Bronchial epithelial cell (primary cell): ENCODE data around the gene SFRP5. TPM values are rescaled to one million over a fixed set of nuclear protein-coding genes. Genes with fewer than 3 reads are reported as not detected.

Source experiments
- DNase-seq: peaks from one replicate; pipeline ENCODE4 v3.0.0-alpha.2; 2010; ENCODE audit warnings: low read depth
- FAIRE-seq: peaks from 2 replicates; lab custom pipeline; 2011; peaks lifted over from hg19 to GRCh38; lab: Jason Lieb, UNC
- H3K27me3 ChIP-seq: 2 replicates; pipeline ENCODE4 v1.5.1; 2011; ENCODE audit warnings: low read length; ENCODE audit not compliant: control insufficient read depth, insufficient read depth
- H3K36me3 ChIP-seq: 2 replicates; pipeline ENCODE4 v1.5.1; 2011; ENCODE audit warnings: low read length; ENCODE audit not compliant: control insufficient read depth, insufficient read depth
- H3K4me3 ChIP-seq: 2 replicates; pipeline ENCODE4 v1.5.1; 2011; ENCODE audit warnings: mild to moderate bottlenecking, low read depth, low read length, control low read depth
- CTCF ChIP-seq: IDR thresholded peaks from 2 replicates; pipeline ENCODE4 v1.5.1; 2011; ENCODE audit warnings: mild to moderate bottlenecking, moderate library complexity, low read length, control low read depth, inconsistent platforms; ENCODE audit not compliant: insufficient read depth, severe bottlenecking
- total RNA-seq: library from RNA; depleted of rRNA; stranded (reverse); fragments of >200 nt; gene quantifications from 2 replicates; pipeline ENCODE4 v1.2.1, GENCODE V29; 2014

SFRP5 gene
- total RNA-seq, 1 donor from 2014 or later = not detected

- Histone ChIP-seq H3K4me3 (no peak overlapping the region), H3K36me3 (no peaks in the 10 kb centered on the region), H3K27me3 (peaks cover 8% of the 10 kb centered on the region)
- DNase-seq (no peak), FAIRE-seq (no peak)
- no peak for TF ChIP-seq CTCF
These were observed 5.5 kb downstream of the SFRP5 start for GRCh38 chr10:97766106-97766810.

DNA sequence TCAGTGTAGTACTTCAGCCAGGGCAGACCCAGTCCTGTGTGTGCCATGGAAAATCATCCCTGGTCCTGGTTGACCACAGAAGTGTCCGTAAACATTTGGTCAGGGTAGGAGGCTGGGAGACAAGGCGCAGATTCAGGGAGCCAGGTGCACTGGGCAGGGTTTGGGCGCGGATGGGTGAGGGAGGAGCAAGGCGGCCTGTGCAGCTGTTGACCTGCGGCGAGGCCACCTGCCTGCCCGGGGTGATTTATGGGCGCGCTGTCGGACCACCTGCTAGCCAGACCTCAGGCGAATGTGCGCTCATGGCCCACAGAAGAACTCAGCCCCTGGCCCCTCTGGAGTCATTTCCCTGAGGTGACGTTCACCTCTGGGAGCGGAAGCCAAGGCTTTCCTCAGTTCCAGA is 6.6 kb downstream of the SFRP5 start:
- H3K36me3 ChIP-seq = no peaks in the 10 kb centered on the region
- H3K27me3 ChIP-seq = peaks cover 1% of the 10 kb centered on the region
- FAIRE-seq (no peak), DNase-seq (no peak)
- H3K4me3 ChIP-seq = no peak overlapping the region
- no peak for TF ChIP-seq CTCF

- TF ChIP-seq CTCF = no peak
- Histone ChIP-seq H3K4me3 (no peak overlapping the region), H3K27me3 (no peaks in the 10 kb centered on the region), H3K36me3 (peaks cover 6% of the 10 kb centered on the region)
- FAIRE-seq (no peak), DNase-seq (no peak)
These were observed 7.3 kb downstream of the SFRP5 start for GRCh38 chr10:97764519-97764931.

- no peaks in the 10 kb centered on the region for H3K27me3 ChIP-seq
- H3K4me3 ChIP-seq = no peak overlapping the region
- H3K36me3 ChIP-seq = peaks cover 11% of the 10 kb centered on the region
- TF ChIP-seq CTCF = no peak
- DNase-seq (no peak), FAIRE-seq (peak; percentile 43)
These were observed 7.9 kb downstream of the SFRP5 start for GRCh38 chr10:97763947-97764346.

DNA sequence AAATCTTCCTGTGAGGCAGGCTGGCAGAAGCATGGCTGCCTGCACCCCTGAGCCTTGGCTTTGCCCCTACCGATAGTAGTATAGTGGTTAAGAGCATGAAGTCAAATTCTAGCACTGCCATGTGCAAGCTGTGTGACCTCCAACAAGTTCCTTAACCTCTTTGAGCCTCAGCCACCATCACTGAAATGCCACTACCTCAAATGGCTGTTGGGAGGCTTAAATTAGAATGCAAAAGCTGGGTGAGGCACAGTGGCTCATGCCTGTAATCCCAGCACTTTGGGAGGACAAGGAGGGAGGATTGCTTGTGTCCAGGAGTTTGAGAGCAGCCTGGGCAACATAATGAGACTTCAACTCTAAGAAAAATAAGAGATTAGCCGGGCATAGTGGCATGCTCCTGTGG is 8.4 kb downstream of the SFRP5 start:
- no peak overlapping the region for H3K4me3 ChIP-seq
- FAIRE-seq = no peak

More for the DNA sequence above, 8.4 kb downstream of the SFRP5 start:
- no peaks in the 10 kb centered on the region for H3K27me3 ChIP-seq
- peaks cover 11% of the 10 kb centered on the region for H3K36me3 ChIP-seq
- no peak for DNase-seq
- TF ChIP-seq CTCF = no peak
